NOMO-1 treated with DMSO at 0.1 percent for 48 hours (cell line): ENCODE measurements around the gene PPARD.
"Not testable (repeated sequence)": the region's sequence is repeated elsewhere in the genome, so short reads cannot be mapped to it uniquely, and the experiment has no call there.

Source experiments
- DNase-seq: peaks from one replicate; lab custom pipeline; 2025; ENCODE audit not compliant: unreplicated experiment; lab: John Stamatoyannopoulos, UW

PPARD gene

GRCh38 chr6:35342258-35343091 is at the start of gene PPARD:
Gene PPARD (plus strand): TSS chr6:35342558. CDS start chr6:35411088, 68,530 bp downstream.
- peak; percentile 86 for DNase-seq

- DNase-seq: no peak
Observed at GRCh38 chr6:35293681-35294080, 48.7 kb upstream of the PPARD start.

- DNase-seq: peak; percentile 26
Observed at GRCh38 chr6:35294308-35294945, 47.9 kb upstream of the PPARD start.

GRCh38 chr6:35295036-35295435 is 47.3 kb upstream of the PPARD start:
- no peak for DNase-seq

GRCh38 chr6:35295521-35296315 is 46.6 kb upstream of the PPARD start:
- DNase-seq: no peak

- no peak for DNase-seq
Observed at GRCh38 chr6:35296931-35297600, 45.3 kb upstream of the PPARD start.

- peak; percentile 92 for DNase-seq
Observed at GRCh38 chr6:35297601-35298481, 44.5 kb upstream of the PPARD start, which contains the start of gene DEF6. Gene DEF6 (plus strand): TSS chr6:35297818. CDS start chr6:35297857, 39 bp downstream.

GRCh38 chr6:35298625-35299140 is 43.7 kb upstream of the PPARD start:
- DNase-seq: no peak

- DNase-seq: peak; percentile 91
Observed at GRCh38 chr6:35299674-35300073, 42.7 kb upstream of the PPARD start.

- DNase-seq: peak; percentile 11
Observed at GRCh38 chr6:35300848-35301247, 41.5 kb upstream of the PPARD start.

- DNase-seq: peak; percentile 81
Observed at GRCh38 chr6:35302604-35303241, 39.6 kb upstream of the PPARD start.

- no peak for DNase-seq
Observed at GRCh38 chr6:35304299-35304698, 38.1 kb upstream of the PPARD start.

- no peak for DNase-seq
Observed at GRCh38 chr6:35305117-35305516, 37.2 kb upstream of the PPARD start.

GRCh38 chr6:35307138-35307537 is 35.2 kb upstream of the PPARD start:
- not testable (repeated sequence) for DNase-seq

- DNase-seq: not testable (repeated sequence)
Observed at GRCh38 chr6:35308543-35308942, 33.8 kb upstream of the PPARD start.

GRCh38 chr6:35309611-35310264 is 32.6 kb upstream of the PPARD start:
- DNase-seq: no peak

- no peak for DNase-seq
Observed at GRCh38 chr6:35310265-35310831, 32.0 kb upstream of the PPARD start.

GRCh38 chr6:35311390-35312075 is 30.8 kb upstream of the PPARD start:
- peak; percentile 17 for DNase-seq
